Erythroblast (primary cell): Measurements from ENCODE around the gene ELOVL5.

Source experiments
- GATA1 ChIP-seq: IDR thresholded peaks from 2 replicates; pipeline ENCODE4 v1.6.1; 2011; ENCODE audit warnings: low read depth, mild to moderate bottlenecking, control low read depth, low read length, moderate library complexity
- POLR2A ChIP-seq: IDR thresholded peaks from 2 replicates; pipeline ENCODE4 v1.6.1; 2011; ENCODE audit warnings: mild to moderate bottlenecking, low read length

GRCh38 chr6:53395986-53396385 lies 47.2 kb upstream of the ELOVL5 start:
- TF ChIP-seq POLR2A (no peak), GATA1 (no peak)
